ENCODE measurements around the gene KCNMA1.

Gene KCNMA1

DNA sequence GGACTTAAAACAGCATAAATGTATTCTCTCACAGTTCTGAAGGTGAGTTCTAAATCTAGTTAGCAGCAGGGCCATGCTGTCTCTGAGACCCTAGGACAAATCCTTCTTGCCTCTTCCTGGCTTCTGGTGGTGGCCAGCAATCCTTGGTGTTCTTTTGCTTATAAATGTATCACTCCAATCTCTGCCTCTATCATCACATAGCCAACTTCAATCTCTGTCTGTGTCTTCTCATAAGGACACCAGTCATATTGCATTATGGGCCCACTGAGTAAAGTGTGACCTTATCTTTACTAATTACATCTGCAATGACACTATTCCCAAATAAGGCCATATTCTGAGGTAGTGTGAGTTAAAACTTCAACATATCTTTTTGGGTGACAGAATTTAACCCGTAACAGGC is 778.9 kb downstream of the KCNMA1 start:
- H3F3A ChIP-seq (ENCODE audit: insufficient read depth), result no peaks in the 10 kb centered on the region
- no peak overlapping the region for H3K4me2 ChIP-seq (ENCODE audit: low read depth, low read length, poor library complexity, severe bottlenecking)
- no peak overlapping the region for H3K4me3 ChIP-seq (ENCODE audit: insufficient read depth, low read length, poor library complexity, severe bottlenecking)
- H2AFZ ChIP-seq (ENCODE audit: low read depth, low read length, severe bottlenecking), result no peak overlapping the region
- H3K79me2 ChIP-seq (ENCODE audit: insufficient read depth, low read length), result no peaks in the 10 kb centered on the region
- no peaks in the 10 kb centered on the region for H3K27me3 ChIP-seq (ENCODE audit: low read length)
- no peak overlapping the region for H3K27ac ChIP-seq (ENCODE audit: low read depth, low read length)
- no peak overlapping the region for H3K9ac ChIP-seq (ENCODE audit: low read length)
- no peaks in the 10 kb centered on the region for H4K20me1 ChIP-seq (ENCODE audit: low read depth, low read length)
- TF ChIP-seq, protein P1, sequence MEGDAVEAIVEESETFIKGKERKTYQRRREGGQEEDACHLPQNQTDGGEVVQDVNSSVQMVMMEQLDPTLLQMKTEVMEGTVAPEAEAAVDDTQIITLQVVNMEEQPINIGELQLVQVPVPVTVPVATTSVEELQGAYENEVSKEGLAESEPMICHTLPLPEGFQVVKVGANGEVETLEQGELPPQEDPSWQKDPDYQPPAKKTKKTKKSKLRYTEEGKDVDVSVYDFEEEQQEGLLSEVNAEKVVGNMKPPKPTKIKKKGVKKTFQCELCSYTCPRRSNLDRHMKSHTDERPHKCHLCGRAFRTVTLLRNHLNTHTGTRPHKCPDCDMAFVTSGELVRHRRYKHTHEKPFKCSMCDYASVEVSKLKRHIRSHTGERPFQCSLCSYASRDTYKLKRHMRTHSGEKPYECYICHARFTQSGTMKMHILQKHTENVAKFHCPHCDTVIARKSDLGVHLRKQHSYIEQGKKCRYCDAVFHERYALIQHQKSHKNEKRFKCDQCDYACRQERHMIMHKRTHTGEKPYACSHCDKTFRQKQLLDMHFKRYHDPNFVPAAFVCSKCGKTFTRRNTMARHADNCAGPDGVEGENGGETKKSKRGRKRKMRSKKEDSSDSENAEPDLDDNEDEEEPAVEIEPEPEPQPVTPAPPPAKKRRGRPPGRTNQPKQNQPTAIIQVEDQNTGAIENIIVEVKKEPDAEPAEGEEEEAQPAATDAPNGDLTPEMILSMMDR (IDR thresholded peaks at IDR 0.05; ENCODE audit: insufficient read depth, low read length, poor library complexity, severe bottlenecking), result no peak
- no peak for TF ChIP-seq EZH2phosphoT487 (conservative IDR thresholded peaks at IDR 0.05; ENCODE audit: low read length)
- H3K9me3 ChIP-seq (ENCODE audit: insufficient read depth, low read length), result no peaks in the 10 kb centered on the region
- no peaks in the 10 kb centered on the region for H3K36me3 ChIP-seq (ENCODE audit: low read length)
- H3K9me2 ChIP-seq (replicated peaks; ENCODE audit: insufficient read depth, low read length), result no peaks in the 10 kb centered on the region

DNA sequence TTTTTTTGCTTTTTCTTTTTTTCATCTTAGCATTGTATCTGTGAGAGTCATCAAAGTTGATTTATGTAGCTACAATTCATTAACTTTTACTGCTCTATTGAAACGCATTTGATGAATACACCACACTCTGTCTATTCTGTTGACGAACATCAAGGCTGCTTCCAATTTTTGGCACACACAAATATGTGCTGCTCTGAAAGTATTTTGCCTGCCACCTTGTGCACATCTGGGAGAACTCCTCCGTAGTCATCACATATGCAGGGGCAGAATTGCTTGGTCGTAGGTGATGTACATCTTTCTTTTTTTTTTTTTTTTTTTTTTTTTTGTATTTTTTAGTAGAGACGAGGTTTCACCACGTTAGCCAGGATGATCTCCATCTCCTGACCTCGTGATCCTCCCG is 796.8 kb downstream of the KCNMA1 start:
- no peak overlapping the region for H3K4me3 ChIP-seq (ENCODE audit: insufficient read depth, low read length, poor library complexity, severe bottlenecking)
- no peaks in the 10 kb centered on the region for H3K27me3 ChIP-seq (ENCODE audit: low read length)
- H3K9me3 ChIP-seq (ENCODE audit: insufficient read depth, low read length), result no peaks in the 10 kb centered on the region
- H3F3A ChIP-seq (ENCODE audit: insufficient read depth), result no peaks in the 10 kb centered on the region
- H3K79me2 ChIP-seq (ENCODE audit: insufficient read depth, low read length), result no peaks in the 10 kb centered on the region
- no peak overlapping the region for H2AFZ ChIP-seq (ENCODE audit: low read depth, low read length, severe bottlenecking)
- no peak overlapping the region for H3K27ac ChIP-seq (ENCODE audit: low read depth, low read length)
- peaks cover 5% of the 10 kb centered on the region; the same call in 1 of the 2 replicates for H3K9me2 ChIP-seq (replicated peaks; ENCODE audit: insufficient read depth, low read length)
- no peak overlapping the region for H3K9ac ChIP-seq (ENCODE audit: low read length)
- TF ChIP-seq, protein P1 (IDR thresholded peaks at IDR 0.05; ENCODE audit: insufficient read depth, low read length, poor library complexity, severe bottlenecking), result no peak
- no peak for TF ChIP-seq EZH2phosphoT487 (conservative IDR thresholded peaks at IDR 0.05; ENCODE audit: low read length)
- H3K36me3 ChIP-seq (ENCODE audit: low read length), result no peaks in the 10 kb centered on the region
- no peaks in the 10 kb centered on the region for H4K20me1 ChIP-seq (ENCODE audit: low read depth, low read length)
- no peak overlapping the region for H3K4me2 ChIP-seq (ENCODE audit: low read depth, low read length, poor library complexity, severe bottlenecking)

DNA sequence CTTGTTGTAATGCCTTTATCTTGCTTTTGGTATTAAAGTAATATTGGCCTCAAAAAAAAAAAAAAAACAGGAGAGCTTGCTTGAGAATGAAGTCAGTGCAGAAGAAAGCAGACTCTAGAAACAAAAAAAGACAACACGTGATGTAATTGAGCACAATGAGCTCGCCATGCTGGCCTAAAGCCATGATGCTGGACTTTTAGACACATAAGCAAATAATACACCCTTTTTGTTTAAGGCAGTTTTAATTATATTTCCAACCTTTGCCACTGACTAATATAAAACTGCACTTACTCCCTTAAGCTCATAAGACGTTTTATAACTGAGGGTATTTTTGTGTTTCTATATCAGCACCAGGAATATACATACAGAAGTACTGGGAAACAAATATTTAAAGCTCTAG is 798.3 kb downstream of the KCNMA1 start:
- Histone ChIP-seq H3K36me3 (ENCODE audit: low read length) (no peaks in the 10 kb centered on the region), H4K20me1 (ENCODE audit: low read depth, low read length) (no peaks in the 10 kb centered on the region), H3K9ac (ENCODE audit: low read length) (no peak overlapping the region), H3K4me2 (ENCODE audit: low read depth, low read length, poor library complexity, severe bottlenecking) (no peak overlapping the region), H3F3A (ENCODE audit: insufficient read depth) (no peaks in the 10 kb centered on the region), H2AFZ (ENCODE audit: low read depth, low read length, severe bottlenecking) (no peak overlapping the region), H3K27ac (ENCODE audit: low read depth, low read length) (no peak overlapping the region), H3K27me3 (ENCODE audit: low read length) (no peaks in the 10 kb centered on the region), H3K79me2 (ENCODE audit: insufficient read depth, low read length) (no peaks in the 10 kb centered on the region), H3K4me3 (ENCODE audit: insufficient read depth, low read length, poor library complexity, severe bottlenecking) (no peak overlapping the region), H3K9me3 (ENCODE audit: insufficient read depth, low read length) (no peaks in the 10 kb centered on the region), H3K9me2 (replicated peaks; ENCODE audit: insufficient read depth, low read length) (peaks cover 5% of the 10 kb centered on the region; the same call in 1 of the 2 replicates)
- TF ChIP-seq, protein P1 (IDR thresholded peaks at IDR 0.05; ENCODE audit: insufficient read depth, low read length, poor library complexity, severe bottlenecking), result no peak
- no peak for TF ChIP-seq EZH2phosphoT487 (conservative IDR thresholded peaks at IDR 0.05; ENCODE audit: low read length)

Measured in SU-DHL-6 (cell line).